SU-DHL-6 (cell line): ENCODE measurements around the gene LTBP1.

Source experiments
- EZH2phosphoT487 ChIP-seq: fragments of 200-600 bp; sonication (generic), shearing (Covaris generic); conservative IDR thresholded peaks from 2 replicates; pipeline ENCODE4 v1.6.1; 2018; ENCODE audit warnings: mild to moderate bottlenecking, antibody characterized with exemption, low read length, moderate library complexity, mixed read lengths
- TF ChIP-seq, protein P1 (sequence below): fragments of 200-600 bp; sonication (generic); IDR thresholded peaks from one replicate; pipeline ENCODE4 v1.5.1; 2017; ENCODE audit warnings: antibody characterized with exemption, mild to moderate bottlenecking, low read length, moderate library complexity; ENCODE audit not compliant: insufficient read depth, poor library complexity, severe bottlenecking

DNA sequence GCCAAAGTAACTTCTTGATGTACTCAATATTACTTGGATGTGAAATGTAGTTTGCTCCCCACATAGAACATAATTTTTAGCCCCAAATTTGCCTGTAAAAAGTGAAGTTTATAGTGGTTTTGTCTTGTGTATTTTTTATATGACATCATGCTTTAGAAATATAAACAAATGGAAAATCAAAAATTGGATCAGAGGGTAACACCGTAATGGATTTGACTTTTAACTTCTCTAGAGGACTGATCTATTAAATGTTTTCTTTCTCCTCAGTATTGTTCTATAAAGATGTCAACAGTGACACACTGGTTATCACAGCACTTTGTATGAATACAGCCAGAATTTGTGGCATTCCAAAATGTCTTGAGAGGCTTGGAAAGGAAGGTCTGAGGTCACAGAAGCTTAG lies 484.1 kb downstream of the LTBP1 start:
- TF ChIP-seq, protein P1, sequence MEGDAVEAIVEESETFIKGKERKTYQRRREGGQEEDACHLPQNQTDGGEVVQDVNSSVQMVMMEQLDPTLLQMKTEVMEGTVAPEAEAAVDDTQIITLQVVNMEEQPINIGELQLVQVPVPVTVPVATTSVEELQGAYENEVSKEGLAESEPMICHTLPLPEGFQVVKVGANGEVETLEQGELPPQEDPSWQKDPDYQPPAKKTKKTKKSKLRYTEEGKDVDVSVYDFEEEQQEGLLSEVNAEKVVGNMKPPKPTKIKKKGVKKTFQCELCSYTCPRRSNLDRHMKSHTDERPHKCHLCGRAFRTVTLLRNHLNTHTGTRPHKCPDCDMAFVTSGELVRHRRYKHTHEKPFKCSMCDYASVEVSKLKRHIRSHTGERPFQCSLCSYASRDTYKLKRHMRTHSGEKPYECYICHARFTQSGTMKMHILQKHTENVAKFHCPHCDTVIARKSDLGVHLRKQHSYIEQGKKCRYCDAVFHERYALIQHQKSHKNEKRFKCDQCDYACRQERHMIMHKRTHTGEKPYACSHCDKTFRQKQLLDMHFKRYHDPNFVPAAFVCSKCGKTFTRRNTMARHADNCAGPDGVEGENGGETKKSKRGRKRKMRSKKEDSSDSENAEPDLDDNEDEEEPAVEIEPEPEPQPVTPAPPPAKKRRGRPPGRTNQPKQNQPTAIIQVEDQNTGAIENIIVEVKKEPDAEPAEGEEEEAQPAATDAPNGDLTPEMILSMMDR: no peak
- no peak for TF ChIP-seq EZH2phosphoT487
